H1 (cell line): ENCODE results near the gene SERPINA12. TPM values are rescaled to one million over a fixed set of nuclear protein-coding genes. Genes with fewer than 3 reads are reported as not detected.

Experiments used
- BCL11A ChIP-seq, 2 experiments: IDR thresholded peaks; one replicate each; pipeline ENCODE4 v1.6.1; 2011; ENCODE audit warnings: low read depth in 2 of 2, low read length in 2 of 2, mild to moderate bottlenecking in 2 of 2
- CHD7 ChIP-seq: fragments of 300-600 bp; sonication (generic); IDR thresholded peaks from 2 replicates; pipeline ENCODE4 v1.7.1; 2012; ENCODE audit warnings: low read length, moderate library complexity, mild to moderate bottlenecking, inconsistent platforms; ENCODE audit not compliant: insufficient replicate concordance
- CREB1 ChIP-seq: IDR thresholded peaks from 2 replicates; pipeline ENCODE4 v1.6.1; 2012; ENCODE audit warnings: inconsistent platforms
- CTBP2 ChIP-seq: IDR thresholded peaks from 2 replicates; pipeline ENCODE4 v1.7.0; 2011; ENCODE audit warnings: borderline replicate concordance, mild to moderate bottlenecking, moderate library complexity, mixed read lengths, low read length; ENCODE audit not compliant: insufficient read depth, insufficient read length
- GABPA ChIP-seq: IDR thresholded peaks from 2 replicates; pipeline ENCODE4 v1.6.1; 2011; ENCODE audit warnings: mild to moderate bottlenecking, low read length, moderate library complexity, borderline replicate concordance; ENCODE audit not compliant: insufficient read depth
- JUN ChIP-seq: IDR thresholded peaks from 2 replicates; pipeline ENCODE4 v1.6.1; 2011; ENCODE audit warnings: low read depth, mild to moderate bottlenecking, improper control_type of control experiment, low read length
- KDM5A ChIP-seq: fragments of 200-600 bp; IDR thresholded peaks from 2 replicates; pipeline ENCODE4 v1.7.1; 2012; ENCODE audit warnings: mild to moderate bottlenecking, low read length, inconsistent platforms, mixed read lengths
- POU5F1 ChIP-seq: IDR thresholded peaks from 2 replicates; pipeline ENCODE4 v1.6.1; 2011; ENCODE audit warnings: low read depth, mild to moderate bottlenecking, low read length, moderate library complexity
- RBBP5 ChIP-seq: IDR thresholded peaks from 2 replicates; pipeline ENCODE4 v1.7.1; 2012; ENCODE audit warnings: low read depth, mild to moderate bottlenecking, inconsistent platforms, low read length, moderate library complexity, borderline replicate concordance
- SP1 ChIP-seq: IDR thresholded peaks from 2 replicates; pipeline ENCODE4 v1.6.1; 2011; ENCODE audit warnings: low read depth, low read length
- SRF ChIP-seq: IDR thresholded peaks from 2 replicates; pipeline ENCODE4 v1.6.1; 2011; ENCODE audit warnings: mild to moderate bottlenecking, low read depth, low read length, moderate library complexity
- TEAD4 ChIP-seq: IDR thresholded peaks from 2 replicates; pipeline ENCODE4 v1.6.1; 2012; ENCODE audit warnings: low read depth, low read length, inconsistent platforms, mixed read lengths
- YY1 ChIP-seq: IDR thresholded peaks from 2 replicates; pipeline ENCODE4 v1.6.1; 2011; ENCODE audit warnings: low read depth, mild to moderate bottlenecking, low read length
- polyA plus RNA-seq, 7 experiments: library from polyadenylated mRNA; depleted of rRNA in 3 of 7; stranded (reverse) in 5 of 7; unstranded in 2 of 7; fragments of >200 nt in 5 of 7; fragments of 200-250 nt in 2 of 7; gene quantifications; 1 replicate in 5 of 7; 2 replicates in 1 of 7; 4 replicates in 1 of 7; pipeline versions ENCODE4 v1.2.1 to v1.2.3, GENCODE V29; 2011 to 2013; ENCODE audit warnings: missing spikeins in 2 of 7, mixed read lengths in 2 of 7
- total RNA-seq: library from RNA; stranded (reverse); fragmentation: NEBNext Ultra II Directional; extraction: Animal tissue kit (Norgen Biotek cat#: 25700); gene quantifications from 2 replicates; pipeline ENCODE4 v1.2.1, GENCODE V29; 2021

The SERPINA12 gene
- total and polyA plus RNA-seq, 2 of the 8 experiments (the other 6 are each of a cell fraction or from before 2014, with no cell fraction given) = not detected

GRCh38 chr14:94478420-94478819 lies 30.8 kb downstream of the SERPINA12 start (continued):
- no peak for TF ChIP-seq CHD7
- no peak for TF ChIP-seq CREB1
- TF ChIP-seq BCL11A (IDR thresholded peaks at IDR 0.05; ENCODE audit: low read depth in 2 of 2, low read length in 2 of 2) = no peak
- TF ChIP-seq RBBP5 = no peak
- no peak for TF ChIP-seq YY1
- no peak for TF ChIP-seq JUN
- TF ChIP-seq CTBP2 = no peak
- TF ChIP-seq SRF = no peak
- TF ChIP-seq KDM5A = no peak
- TF ChIP-seq SP1 = no peak
- no peak for TF ChIP-seq TEAD4
- TF ChIP-seq POU5F1 = no peak
- no peak for TF ChIP-seq GABPA
- TF ChIP-seq, all 59 proteins: peak for 0
